ENCODE data around the gene MAGI2. TPM values are rescaled to one million over a fixed set of nuclear protein-coding genes. Genes with fewer than 3 reads are reported as not detected.

The MAGI2 gene
- total RNA-seq, 2 donors from 2014 or later, result 3.9 to 10.5 TPM

- peaks cover 4% of the 10 kb centered on the region for H3K4me1 ChIP-seq
- 83 to 92% methylated on average over 6 of the region's 6 CpGs for WGBS, 2 donors
- H3K4me3 ChIP-seq, result no peak overlapping the region
- no peaks in the 10 kb centered on the region for H3K9me3 ChIP-seq
- no peaks in the 10 kb centered on the region for H3K36me3 ChIP-seq (replicated peaks in 1 of 2; ENCODE audit: insufficient read depth in 1 of 2, low read depth in 2 of 2)
- H3K27ac ChIP-seq, result no peak overlapping the region
- no peaks in the 10 kb centered on the region for H3K27me3 ChIP-seq
- intact Hi-C loops (cut with DNase I), result no loop called here
- DNase-seq, result no peak
- ATAC-seq, result no peak
- TF ChIP-seq POLR2A (IDR thresholded peaks at IDR 0.05) (no peak), CTCF (IDR thresholded peaks at IDR 0.05) (no peak)
Observed at GRCh38 chr7:78734626-78735025, 718.8 kb downstream of the MAGI2 start.

- Histone ChIP-seq H3K9me3 (no peaks in the 10 kb centered on the region), H3K27me3 (no peaks in the 10 kb centered on the region), H3K4me1 (no peaks in the 10 kb centered on the region), H3K36me3 (replicated peaks in 1 of 2; ENCODE audit: insufficient read depth in 1 of 2, low read depth in 2 of 2) (no peaks in the 10 kb centered on the region), H3K4me3 (no peak overlapping the region), H3K27ac (no peak overlapping the region)
- ATAC-seq (no peak), DNase-seq (no peak)
- intact Hi-C loops (cut with DNase I), result no loop called here
- TF ChIP-seq POLR2A (IDR thresholded peaks at IDR 0.05), result no peak
- TF ChIP-seq CTCF (IDR thresholded peaks at IDR 0.05), result no peak
Observed at GRCh38 chr7:78720066-78720465, 733.4 kb downstream of the MAGI2 start.

DNA sequence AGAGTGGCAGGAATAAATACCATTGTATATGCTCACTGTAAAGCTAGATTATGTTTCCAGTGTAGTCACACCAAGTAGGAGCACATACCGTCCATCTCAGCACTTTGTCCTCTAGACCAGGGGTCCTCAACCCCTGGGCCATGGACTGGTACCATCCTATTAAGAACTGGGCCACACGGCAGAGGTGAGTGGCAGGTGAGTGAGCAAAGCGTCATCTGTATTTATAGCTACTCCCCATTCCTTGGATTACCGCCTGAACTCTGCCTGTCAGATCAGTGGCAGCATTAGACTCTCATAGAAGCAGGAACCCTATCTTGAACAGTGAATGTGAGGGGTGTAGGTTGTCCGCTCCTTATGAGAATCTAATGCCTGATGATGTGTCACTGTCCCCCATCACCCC is 735.3 kb downstream of the MAGI2 start:
- ATAC-seq (no peak), DNase-seq (no peak)
- TF ChIP-seq POLR2A (IDR thresholded peaks at IDR 0.05) (no peak), CTCF (IDR thresholded peaks at IDR 0.05) (no peak)
- intact Hi-C loops (cut with DNase I), result no loop called here
- H3K27me3 ChIP-seq, result no peaks in the 10 kb centered on the region
- 85 to 93% methylated on average over 5 of the region's 5 CpGs for WGBS, 2 donors
- no peaks in the 10 kb centered on the region for H3K9me3 ChIP-seq
- no peak overlapping the region for H3K4me3 ChIP-seq
- H3K36me3 ChIP-seq (replicated peaks in 1 of 2; ENCODE audit: insufficient read depth in 1 of 2, low read depth in 2 of 2), result no peaks in the 10 kb centered on the region
- H3K4me1 ChIP-seq, result no peaks in the 10 kb centered on the region
- H3K27ac ChIP-seq, result no peak overlapping the region

DNA sequence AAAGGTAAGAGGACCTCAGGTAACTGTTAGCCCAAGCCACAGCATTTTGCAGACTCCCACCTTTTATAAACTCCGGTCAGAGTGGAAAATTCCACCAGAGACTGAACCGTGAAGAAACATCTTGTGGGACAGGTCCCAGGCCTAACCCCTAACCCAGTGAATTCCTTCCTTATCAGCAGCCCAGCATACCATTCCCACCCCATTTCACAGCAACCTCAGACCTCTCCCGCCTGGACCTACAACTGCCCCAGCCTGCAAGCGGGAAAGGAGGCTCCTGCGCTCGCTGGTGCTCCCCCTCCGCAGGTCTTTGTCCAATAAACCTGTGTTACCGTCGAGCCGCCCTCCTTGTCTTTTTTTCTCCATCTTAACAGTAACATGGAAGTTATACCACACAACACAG is 736.6 kb downstream of the MAGI2 start:
- Histone ChIP-seq H3K27ac (no peak overlapping the region), H3K27me3 (no peaks in the 10 kb centered on the region), H3K36me3 (replicated peaks in 1 of 2; ENCODE audit: insufficient read depth in 1 of 2, low read depth in 2 of 2) (no peaks in the 10 kb centered on the region), H3K9me3 (no peaks in the 10 kb centered on the region), H3K4me1 (no peaks in the 10 kb centered on the region), H3K4me3 (no peak overlapping the region)
- intact Hi-C loops (cut with DNase I), result no loop called here
- no peak for ATAC-seq
- WGBS, 2 donors, result 74 to 75% methylated on average over 10 of the region's 10 CpGs
- DNase-seq, result no peak
- TF ChIP-seq POLR2A (IDR thresholded peaks at IDR 0.05) (no peak), CTCF (IDR thresholded peaks at IDR 0.05) (no peak)

DNA sequence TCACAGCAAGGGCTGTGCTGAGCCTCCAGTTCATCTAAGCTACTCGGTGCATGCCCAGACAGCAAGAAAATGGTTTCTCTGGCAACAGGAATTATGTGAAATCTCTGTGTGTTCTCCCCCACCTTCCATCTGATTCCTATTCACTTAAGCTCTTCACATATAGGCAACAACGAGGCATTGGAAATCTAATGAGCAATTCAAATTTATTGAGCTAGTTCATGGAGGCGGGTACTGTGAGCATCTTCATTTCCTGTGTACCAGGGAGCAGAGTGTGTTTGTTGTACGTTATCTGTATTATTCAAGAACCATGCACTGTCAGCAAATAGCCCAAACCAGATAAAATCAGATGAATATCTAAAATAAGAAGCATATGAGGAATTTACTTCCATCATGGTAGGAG is 739.1 kb downstream of the MAGI2 start:
- H3K4me1 ChIP-seq, result no peaks in the 10 kb centered on the region
- no peaks in the 10 kb centered on the region for H3K9me3 ChIP-seq
- ATAC-seq (no peak), DNase-seq (no peak)
- intact Hi-C loops (cut with DNase I), result no loop called here
- no peaks in the 10 kb centered on the region for H3K27me3 ChIP-seq
- H3K27ac ChIP-seq, result no peak overlapping the region
- WGBS, 2 donors, result 84 to 87% methylated on average over 4 of the region's 4 CpGs
- H3K4me3 ChIP-seq, result no peak overlapping the region
- TF ChIP-seq POLR2A (IDR thresholded peaks at IDR 0.05) (no peak), CTCF (IDR thresholded peaks at IDR 0.05) (no peak)
- H3K36me3 ChIP-seq (replicated peaks in 1 of 2; ENCODE audit: insufficient read depth in 1 of 2, low read depth in 2 of 2), result no peaks in the 10 kb centered on the region

Data from body of pancreas (tissue), 4 donors.